ENCODE measurements around the gene ARL13A. TPM values are rescaled to one million over a fixed set of nuclear protein-coding genes. Genes with fewer than 3 reads are reported as not detected.
"Not testable (repeated sequence)": the region's sequence is repeated elsewhere in the genome, so short reads cannot be mapped to it uniquely, and the experiment has no call there.

ARL13A gene
- total RNA-seq, 1 experiment from 2014 or later = not detected

GRCh38 chrX:100980608-100981497 is 11.3 kb downstream of the ARL13A start:
- BruUV-seq (replicated peaks) = no TSS peak
- H3K27me3 Mint-ChIP-seq (ENCODE audit: insufficient read depth, unreplicated experiment) = no peaks in the 10 kb centered on the region
- Histone ChIP-seq H3K9me3 (no peaks in the 10 kb centered on the region), H3K4me3 (ENCODE audit: low read depth, low read length) (no peak overlapping the region), H3K4me1 (no peaks in the 10 kb centered on the region), H3K36me3 (ENCODE audit: control insufficient read depth, insufficient read depth, low read length) (no peaks in the 10 kb centered on the region), H3K27me3 (replicated peaks; ENCODE audit: control insufficient read depth, insufficient read depth, low read length) (no peaks in the 10 kb centered on the region)
- ChIA-PET POLR2A (no interaction called here), CTCF (no interaction called here)
- no peaks in the 10 kb centered on the region for H3K9me3 Mint-ChIP-seq (ENCODE audit: unreplicated experiment)
- intact Hi-C loops (cut with micrococcal nuclease; ENCODE audit: unreplicated experiment) = no loop called here
- no peaks in the 10 kb centered on the region for H3K36me3 Mint-ChIP-seq (ENCODE audit: insufficient read depth, unreplicated experiment)
- DNase-seq = no peak
- TF ChIP-seq CTCF (IDR thresholded peaks at IDR 0.05; ENCODE audit: insufficient read depth in 1 of 2, low read depth in 1 of 2, low read length in 1 of 2, severe bottlenecking in 1 of 2, unreplicated experiment in 1 of 2) = no peak
- H3K4me1 Mint-ChIP-seq (ENCODE audit: low read depth, unreplicated experiment) = peaks cover 6% of the 10 kb centered on the region
- no peak overlapping the region for H3K4me3 Mint-ChIP-seq (ENCODE audit: unreplicated experiment)
- no peak overlapping the region for H3K27ac Mint-ChIP-seq (ENCODE audit: unreplicated experiment)

GRCh38 chrX:100981498-100981845 is 12.0 kb downstream of the ARL13A start:
- BruUV-seq (replicated peaks) = not testable (repeated sequence)

GRCh38 chrX:100984818-100985217 is 15.3 kb downstream of the ARL13A start:
- no TSS peak for BruUV-seq (replicated peaks)
- POLR2A ChIA-PET = no interaction called here
- Histone ChIP-seq H3K4me1 (no peaks in the 10 kb centered on the region), H3K27me3 (replicated peaks; ENCODE audit: control insufficient read depth, insufficient read depth, low read length) (no peaks in the 10 kb centered on the region), H3K36me3 (ENCODE audit: control insufficient read depth, insufficient read depth, low read length) (no peaks in the 10 kb centered on the region), H3K9me3 (no peaks in the 10 kb centered on the region), H3K4me3 (ENCODE audit: low read depth, low read length) (no peak overlapping the region)
- Mint-ChIP-seq H3K27me3 (ENCODE audit: insufficient read depth, unreplicated experiment) (no peaks in the 10 kb centered on the region), H3K4me3 (ENCODE audit: unreplicated experiment) (no peak overlapping the region), H3K4me1 (ENCODE audit: low read depth, unreplicated experiment) (no peaks in the 10 kb centered on the region), H3K36me3 (ENCODE audit: insufficient read depth, unreplicated experiment) (no peaks in the 10 kb centered on the region), H3K27ac (ENCODE audit: unreplicated experiment) (no peak overlapping the region), H3K9me3 (ENCODE audit: unreplicated experiment) (no peaks in the 10 kb centered on the region)
- CTCF ChIA-PET = no interaction called here
- DNase-seq = no peak
- TF ChIP-seq CTCF (IDR thresholded peaks at IDR 0.05; ENCODE audit: insufficient read depth in 1 of 2, low read depth in 1 of 2, low read length in 1 of 2, severe bottlenecking in 1 of 2, unreplicated experiment in 1 of 2) = no peak
- intact Hi-C loops (cut with micrococcal nuclease; ENCODE audit: unreplicated experiment) = no loop called here

More at GRCh38 chrX:100981498-100981845, 12.0 kb downstream of the ARL13A start:
- H3K27me3 Mint-ChIP-seq (ENCODE audit: insufficient read depth, unreplicated experiment); intact Hi-C loops (cut with micrococcal nuclease; ENCODE audit: unreplicated experiment); H3K27ac Mint-ChIP-seq (ENCODE audit: unreplicated experiment); H3K36me3 Mint-ChIP-seq (ENCODE audit: insufficient read depth, unreplicated experiment); CTCF ChIA-PET; H3K36me3 ChIP-seq (ENCODE audit: control insufficient read depth, insufficient read depth, low read length); H3K4me1 Mint-ChIP-seq (ENCODE audit: low read depth, unreplicated experiment); H3K9me3 Mint-ChIP-seq (ENCODE audit: unreplicated experiment); POLR2A ChIA-PET; H3K27me3 ChIP-seq (replicated peaks; ENCODE audit: control insufficient read depth, insufficient read depth, low read length); DNase-seq; H3K4me3 Mint-ChIP-seq (ENCODE audit: unreplicated experiment); H3K4me3 ChIP-seq (ENCODE audit: low read depth, low read length); H3K9me3 ChIP-seq; H3K4me1 ChIP-seq: not testable (repeated sequence)

Measured in Caco-2 (cell line).